Measurements from ENCODE around the gene FAM24B. TPM values are rescaled to one million over a fixed set of nuclear protein-coding genes. Genes with fewer than 3 reads are reported as not detected.
"Not testable (repeated sequence)": the region's sequence is repeated elsewhere in the genome, so short reads cannot be mapped to it uniquely, and the experiment has no call there.

FAM24B gene
- total RNA-seq, 3 donors from 2014 or later: 2.6 to 4.9 (median 4.7) TPM

DNA sequence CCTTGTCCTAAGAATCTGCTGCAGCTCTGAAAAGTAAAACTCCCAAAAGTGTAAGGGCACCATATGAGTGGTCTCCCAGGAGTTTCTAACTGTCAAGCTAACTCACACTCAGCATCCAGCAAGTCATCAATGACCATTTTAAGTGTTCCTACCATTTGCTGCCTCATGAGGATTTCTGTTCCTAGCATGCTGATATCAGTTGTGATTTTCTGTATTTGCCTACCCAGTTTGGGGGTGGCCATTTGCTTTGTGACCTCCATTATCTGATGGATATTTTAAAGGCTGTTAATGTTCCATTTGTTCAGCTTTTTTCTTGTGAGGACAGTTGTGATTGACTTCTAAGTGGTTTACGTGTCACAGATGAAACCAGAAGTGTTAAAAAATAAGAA lies 2.9 kb downstream of the FAM24B start:
- H3K36me3 ChIP-seq (ENCODE audit: low read depth): no peaks in the 10 kb centered on the region
- intact Hi-C loops (cut with DNase I, micrococcal nuclease): no loop called here
- TF ChIP-seq, protein P1, sequence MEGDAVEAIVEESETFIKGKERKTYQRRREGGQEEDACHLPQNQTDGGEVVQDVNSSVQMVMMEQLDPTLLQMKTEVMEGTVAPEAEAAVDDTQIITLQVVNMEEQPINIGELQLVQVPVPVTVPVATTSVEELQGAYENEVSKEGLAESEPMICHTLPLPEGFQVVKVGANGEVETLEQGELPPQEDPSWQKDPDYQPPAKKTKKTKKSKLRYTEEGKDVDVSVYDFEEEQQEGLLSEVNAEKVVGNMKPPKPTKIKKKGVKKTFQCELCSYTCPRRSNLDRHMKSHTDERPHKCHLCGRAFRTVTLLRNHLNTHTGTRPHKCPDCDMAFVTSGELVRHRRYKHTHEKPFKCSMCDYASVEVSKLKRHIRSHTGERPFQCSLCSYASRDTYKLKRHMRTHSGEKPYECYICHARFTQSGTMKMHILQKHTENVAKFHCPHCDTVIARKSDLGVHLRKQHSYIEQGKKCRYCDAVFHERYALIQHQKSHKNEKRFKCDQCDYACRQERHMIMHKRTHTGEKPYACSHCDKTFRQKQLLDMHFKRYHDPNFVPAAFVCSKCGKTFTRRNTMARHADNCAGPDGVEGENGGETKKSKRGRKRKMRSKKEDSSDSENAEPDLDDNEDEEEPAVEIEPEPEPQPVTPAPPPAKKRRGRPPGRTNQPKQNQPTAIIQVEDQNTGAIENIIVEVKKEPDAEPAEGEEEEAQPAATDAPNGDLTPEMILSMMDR (IDR thresholded peaks at IDR 0.05): no peak
- no peak for ATAC-seq
- DNase-seq: no peak
- no peak overlapping the region for H3K4me3 ChIP-seq
- H3K4me1 ChIP-seq (ENCODE audit: low read depth): peaks cover 4% of the 10 kb centered on the region
- no peaks in the 10 kb centered on the region for H3K9me3 ChIP-seq

DNA sequence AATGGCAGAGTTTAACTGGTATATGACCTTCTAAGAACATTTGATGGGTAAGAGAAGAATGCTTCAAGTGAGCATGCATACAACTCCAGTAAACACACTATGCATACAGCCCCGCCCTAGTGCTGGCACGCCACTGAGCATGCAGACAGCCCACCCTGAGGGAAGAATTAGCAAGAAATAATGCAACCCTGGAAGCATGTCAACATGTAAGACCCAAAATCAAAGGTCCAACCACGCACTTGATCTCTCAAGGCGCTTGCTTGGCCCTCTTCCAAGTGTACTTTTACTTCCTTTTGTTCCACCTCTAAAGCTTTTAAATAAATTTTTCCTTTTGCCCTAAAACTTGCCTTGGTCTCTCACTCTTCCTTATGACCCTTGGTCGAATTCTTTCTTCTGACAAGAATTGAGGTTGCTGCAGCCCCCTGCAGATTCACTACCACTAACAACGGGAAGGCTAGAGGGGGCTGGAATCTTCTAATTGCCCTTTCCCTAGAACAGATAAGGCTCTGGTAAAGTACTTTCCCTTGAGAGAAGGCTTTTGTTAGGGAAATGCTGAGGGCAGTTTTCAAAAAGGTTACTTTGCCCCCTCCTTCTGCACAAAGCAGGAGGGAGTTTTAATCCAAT lies 3.4 kb downstream of the FAM24B start:
- Histone ChIP-seq H3K4me1 (ENCODE audit: low read depth) (peaks cover 4% of the 10 kb centered on the region), H3K4me3 (no peak overlapping the region)

DNA sequence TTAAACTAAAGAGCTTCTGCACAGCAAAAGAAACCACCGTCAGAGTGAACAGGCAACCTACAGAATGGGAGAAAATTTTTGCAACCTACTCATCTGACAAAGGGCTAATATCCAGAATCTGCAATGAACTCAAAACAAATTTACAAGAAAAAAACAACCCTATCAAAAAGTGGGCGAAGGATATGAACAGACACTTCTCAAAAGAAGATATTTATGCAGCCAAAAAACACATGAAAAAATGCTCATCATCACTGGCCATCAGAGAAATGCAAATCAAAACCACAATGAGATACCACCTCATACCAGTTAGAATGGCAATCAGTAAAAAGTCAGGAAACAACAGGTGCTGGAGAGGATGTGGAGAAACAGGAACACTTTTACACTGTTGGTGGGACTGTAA lies 7.4 kb downstream of the FAM24B start:
- H3K36me3 ChIP-seq (ENCODE audit: low read depth); intact Hi-C loops (cut with DNase I, micrococcal nuclease); H3K4me1 ChIP-seq (ENCODE audit: low read depth); DNase-seq; ATAC-seq; H3K4me3 ChIP-seq; H3K9me3 ChIP-seq: not testable (repeated sequence)

More for the DNA sequence above, 3.4 kb downstream of the FAM24B start:
- no peaks in the 10 kb centered on the region for H3K36me3 ChIP-seq (ENCODE audit: low read depth)
- TF ChIP-seq, protein P1 (IDR thresholded peaks at IDR 0.05): no peak
- intact Hi-C loops (cut with DNase I, micrococcal nuclease): no loop called here
- DNase-seq (no peak), ATAC-seq (no peak)
- no peaks in the 10 kb centered on the region for H3K9me3 ChIP-seq

DNA sequence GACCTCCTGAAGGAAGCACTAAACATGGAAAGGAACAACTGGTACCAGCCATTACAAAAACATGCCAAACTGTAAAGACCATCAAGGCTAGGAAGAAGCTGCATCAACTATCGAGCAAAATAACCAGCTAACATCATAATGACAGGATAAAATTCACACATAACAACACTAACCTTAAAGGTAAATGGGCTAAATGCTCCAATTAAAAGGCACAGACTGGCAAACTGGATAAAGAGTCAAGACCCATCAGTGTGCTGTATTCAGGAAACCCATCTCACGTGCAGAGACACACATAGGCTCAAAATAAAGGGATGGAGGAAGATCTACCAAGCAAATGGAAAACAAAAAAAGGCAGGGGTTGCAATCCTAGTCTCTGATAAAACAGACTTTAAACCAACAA lies 10.6 kb downstream of the FAM24B start:
- ATAC-seq; H3K4me1 ChIP-seq (ENCODE audit: low read depth); H3K4me3 ChIP-seq; intact Hi-C loops (cut with DNase I, micrococcal nuclease); DNase-seq; H3K9me3 ChIP-seq; H3K36me3 ChIP-seq (ENCODE audit: low read depth): not testable (repeated sequence)

DNA sequence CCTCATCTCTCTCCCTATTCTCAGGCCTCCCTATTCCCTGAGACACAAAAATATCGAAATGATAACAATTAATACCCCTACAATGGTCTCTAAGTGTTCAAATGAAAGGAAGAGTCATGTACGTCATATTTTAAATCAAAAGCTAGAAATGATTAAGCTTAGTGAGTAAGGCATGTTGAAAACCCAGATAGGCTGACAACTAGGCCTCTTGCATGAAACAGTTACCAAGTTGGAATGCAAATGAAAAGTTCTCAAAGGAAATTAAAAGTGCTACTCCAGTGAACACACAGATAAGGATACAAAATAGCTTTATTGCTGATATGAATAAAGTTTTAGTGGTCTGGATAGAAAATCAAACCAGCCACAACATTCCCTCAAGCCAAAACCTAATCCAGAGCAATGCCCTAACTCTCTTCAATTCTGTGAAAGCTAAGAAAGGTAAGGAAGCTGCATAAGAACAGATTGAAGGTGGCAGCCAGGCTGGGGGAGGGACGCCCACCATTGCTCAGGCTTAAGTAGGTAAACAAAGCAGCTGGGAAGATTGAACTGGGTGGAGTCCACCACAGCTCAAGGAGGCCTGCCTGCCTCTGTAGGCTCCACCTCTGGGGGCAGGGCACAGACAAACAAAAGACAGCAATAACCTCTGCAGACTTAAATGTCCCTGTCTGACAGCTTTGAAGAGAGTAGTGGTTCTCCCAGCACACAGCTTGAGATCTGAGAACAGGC lies 12.5 kb downstream of the FAM24B start:
- peak in 2 of 3 donors; percentile 12 to 27 for DNase-seq
- ATAC-seq; H3K36me3 ChIP-seq (ENCODE audit: low read depth); H3K4me3 ChIP-seq; intact Hi-C loops (cut with DNase I, micrococcal nuclease); H3K9me3 ChIP-seq; H3K4me1 ChIP-seq (ENCODE audit: low read depth): not testable (repeated sequence)

DNA sequence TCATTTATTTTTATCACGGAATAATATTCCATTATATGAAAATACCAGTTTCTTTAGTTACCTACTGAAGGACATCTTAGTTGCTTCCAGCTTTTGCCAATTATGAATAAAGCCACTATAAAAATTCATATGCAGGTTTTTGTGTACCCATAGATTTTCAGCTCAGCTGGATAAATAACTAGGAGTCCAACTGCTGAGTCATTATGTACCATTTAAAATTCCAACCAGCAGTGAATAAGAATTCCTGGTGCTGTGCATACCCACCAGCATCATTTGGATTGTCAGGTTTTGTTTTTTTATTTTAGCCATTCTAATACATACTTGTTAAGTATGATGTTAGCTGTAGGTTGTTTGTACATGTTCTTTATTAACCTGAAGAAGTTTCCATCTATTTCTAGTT lies 14.5 kb downstream of the FAM24B start:
- no peak for DNase-seq
- ATAC-seq: no peak
- Histone ChIP-seq H3K36me3 (ENCODE audit: low read depth) (no peaks in the 10 kb centered on the region), H3K4me3 (no peak overlapping the region), H3K9me3 (no peaks in the 10 kb centered on the region), H3K4me1 (ENCODE audit: low read depth) (no peaks in the 10 kb centered on the region)
- TF ChIP-seq, protein P1 (IDR thresholded peaks at IDR 0.05): no peak
- intact Hi-C loops (cut with DNase I, micrococcal nuclease): no loop called here

DNA sequence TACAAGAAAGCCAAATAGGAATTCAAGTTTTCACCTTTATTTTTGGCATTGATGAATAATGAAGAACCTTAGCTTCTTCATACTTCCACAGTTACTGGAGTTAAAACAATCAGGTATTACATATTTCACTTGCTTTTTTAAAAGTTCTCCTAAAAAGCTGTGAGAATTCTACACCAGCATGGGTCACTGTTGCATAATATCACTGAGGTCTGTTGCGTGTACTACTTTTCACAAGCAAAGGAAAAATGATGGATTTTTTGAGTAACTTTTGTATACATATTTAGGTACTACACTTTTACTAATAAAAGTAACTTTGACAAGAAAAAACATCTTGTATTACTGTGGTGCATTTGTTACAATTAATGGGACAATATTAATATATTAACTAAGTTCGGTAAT lies 15.2 kb downstream of the FAM24B start:
- intact Hi-C loops (cut with DNase I, micrococcal nuclease): no loop called here
- DNase-seq (no peak), ATAC-seq (no peak)

More for the DNA sequence above, 15.2 kb downstream of the FAM24B start:
- TF ChIP-seq, protein P1 (IDR thresholded peaks at IDR 0.05): no peak
- H3K4me1 ChIP-seq (ENCODE audit: low read depth): no peaks in the 10 kb centered on the region
- no peaks in the 10 kb centered on the region for H3K9me3 ChIP-seq
- no peak overlapping the region for H3K4me3 ChIP-seq
- no peaks in the 10 kb centered on the region for H3K36me3 ChIP-seq (ENCODE audit: low read depth)

Data from mucosa of descending colon (tissue), 3 donors.